ENCODE results near the gene BARHL1. TPM values are rescaled to one million over a fixed set of nuclear protein-coding genes. Genes with fewer than 3 reads are reported as not detected.

Gene BARHL1
- total and polyA plus RNA-seq, 9 of the 15 experiments (the other 6 are each of a cell fraction or from before 2014, with no cell fraction given), result not detected

DNA sequence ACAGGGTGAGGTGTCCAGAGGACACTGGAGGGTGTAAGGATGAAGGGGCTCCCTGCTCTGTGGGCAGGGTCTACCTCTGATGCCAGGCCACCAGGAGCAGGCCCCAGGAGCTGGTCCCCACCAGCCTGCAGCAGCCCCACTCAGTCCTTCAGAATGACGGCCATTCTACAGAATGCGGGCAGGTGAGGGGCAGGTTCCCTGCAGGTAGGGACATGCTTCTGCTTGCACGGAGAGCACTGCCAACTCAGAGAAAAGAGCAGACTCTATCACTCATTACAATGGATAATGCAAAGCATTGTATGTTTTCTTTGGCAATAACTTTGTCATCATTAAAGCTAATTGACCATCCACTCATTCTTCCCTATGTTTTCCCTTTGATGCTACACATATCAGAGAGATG, 48.4 kb downstream of the BARHL1 start:
- WGBS (ENCODE audit: insufficient coverage, low coverage, missing lambda C conversion rate), result 97% methylated on average over 3 of the region's 3 CpGs
- Histone ChIP-seq H3K4me1 (replicated peaks in 1 of 2; ENCODE audit: control insufficient read depth in 2 of 2, insufficient read depth in 2 of 2, low read length in 2 of 2) (no peaks in the 10 kb centered on the region), H3K27me3 (ENCODE audit: control insufficient read depth in 2 of 2, insufficient read depth in 2 of 2, low read length in 2 of 2) (no peaks in the 10 kb centered on the region), H3K27ac (ENCODE audit: extremely low read depth, low read depth, low read length) (no peak overlapping the region), H3K9ac (ENCODE audit: insufficient read depth in 1 of 2, low read depth in 2 of 2, low read length in 2 of 2) (no peak overlapping the region), H3K79me2 (ENCODE audit: control insufficient read depth, insufficient read depth, low read length) (no peaks in the 10 kb centered on the region), H4K20me1 (replicated peaks; ENCODE audit: control insufficient read depth, insufficient read depth, low read length) (0 out of 2 replicates have a peak, but pooled peaks cover 4% of the 10 kb centered on the region), H3K9me1 (ENCODE audit: control insufficient read depth, insufficient read depth, low read length) (no peaks in the 10 kb centered on the region), H3K4me2 (ENCODE audit: insufficient read depth, low read length) (no peak overlapping the region), H3K9me3 (replicated peaks; ENCODE audit: control insufficient read depth, insufficient read depth, low read depth, low read length) (no peaks in the 10 kb centered on the region), H3K4me3 (no peak overlapping the region), H2AFZ (ENCODE audit: low read depth, low read length) (no peak overlapping the region), H3K36me3 (ENCODE audit: control insufficient read depth, insufficient read depth, low read length) (peaks cover 77% of the 10 kb centered on the region; the same call in 2 of the 3 replicates)
- TF ChIP-seq ASH1L (IDR thresholded peaks at IDR 0.05; ENCODE audit: borderline replicate concordance, low read depth, partially characterized antibody) (no peak), SRSF7 (optimal IDR thresholded peaks at IDR 0.05; ENCODE audit: low read depth, low read length) (no peak)
- no TSS peak for BruUV-seq (replicated peaks)
- DNase-seq (ENCODE audit: extremely low read depth in 1 of 4, low spot score in 3 of 4) (no peak), FAIRE-seq (no peak), ATAC-seq (no peak)
- CTCF ChIA-PET (ENCODE audit: low intra/inter-chr PET ratio), result no interaction called here
- POLR2A ChIA-PET, result no interaction called here
- intact Hi-C loops (cut with micrococcal nuclease), result no loop called here
- in situ Hi-C loops (cut with MboI), result no loop called here

- Histone ChIP-seq H3K9me1 (ENCODE audit: control insufficient read depth, insufficient read depth, low read length) (no peaks in the 10 kb centered on the region), H3K27me3 (ENCODE audit: control insufficient read depth in 2 of 2, insufficient read depth in 2 of 2, low read length in 2 of 2) (no peaks in the 10 kb centered on the region), H3K4me3 (no peak overlapping the region), H3K4me2 (ENCODE audit: insufficient read depth, low read length) (no peak overlapping the region), H3K79me2 (ENCODE audit: control insufficient read depth, insufficient read depth, low read length) (no peaks in the 10 kb centered on the region), H3K27ac (ENCODE audit: extremely low read depth, low read depth, low read length) (no peak overlapping the region), H3K9me3 (replicated peaks; ENCODE audit: control insufficient read depth, insufficient read depth, low read depth, low read length) (no peaks in the 10 kb centered on the region), H3K4me1 (replicated peaks in 1 of 2; ENCODE audit: control insufficient read depth in 2 of 2, insufficient read depth in 2 of 2, low read length in 2 of 2) (no peaks in the 10 kb centered on the region), H2AFZ (ENCODE audit: low read depth, low read length) (no peak overlapping the region), H3K36me3 (ENCODE audit: control insufficient read depth, insufficient read depth, low read length) (peaks cover 81% of the 10 kb centered on the region; the same call in 2 of the 3 replicates), H4K20me1 (replicated peaks; ENCODE audit: control insufficient read depth, insufficient read depth, low read length) (0 out of 2 replicates have a peak, but pooled peaks cover 4% of the 10 kb centered on the region), H3K9ac (ENCODE audit: insufficient read depth in 1 of 2, low read depth in 2 of 2, low read length in 2 of 2) (no peak overlapping the region)
- in situ Hi-C loops (cut with MboI), result no loop called here
- no peak for TF ChIP-seq ZNF551 (CRISPR knock-in tag; IDR thresholded peaks at IDR 0.05)
- TF ChIP-seq ZNF445 (CRISPR knock-in tag; IDR thresholded peaks at IDR 0.05; ENCODE audit: low read depth), result no peak
- TF ChIP-seq ESRRB (CRISPR knock-in tag; IDR thresholded peaks at IDR 0.05; ENCODE audit: borderline replicate concordance), result no peak
- no peak for TF ChIP-seq SMARCE1 (IDR thresholded peaks at IDR 0.05)
- TF ChIP-seq TRIM24 (IDR thresholded peaks at IDR 0.05), result no peak
- ATAC-seq, result no peak
- POLR2A ChIA-PET, result no interaction called here
- intact Hi-C loops (cut with micrococcal nuclease), result no loop called here
- WGBS (ENCODE audit: insufficient coverage, low coverage, missing lambda C conversion rate), result 93% methylated on average over 5 of the region's 5 CpGs
- CTCF ChIA-PET (ENCODE audit: low intra/inter-chr PET ratio), result no interaction called here
- BruUV-seq (replicated peaks), result no TSS peak
- DNase-seq (ENCODE audit: extremely low read depth in 1 of 4, low spot score in 3 of 4), result no peak
- no peak for FAIRE-seq
Measured at GRCh38 chr9:132631280-132631679, 48.9 kb downstream of the BARHL1 start.

Measured in K562 (cell line).